ENCODE data around the gene GOLGA6B.
"Not testable (repeated sequence)": the region's sequence is repeated elsewhere in the genome, so short reads cannot be mapped to it uniquely, and the experiment has no call there.

GOLGA6B gene

DNA sequence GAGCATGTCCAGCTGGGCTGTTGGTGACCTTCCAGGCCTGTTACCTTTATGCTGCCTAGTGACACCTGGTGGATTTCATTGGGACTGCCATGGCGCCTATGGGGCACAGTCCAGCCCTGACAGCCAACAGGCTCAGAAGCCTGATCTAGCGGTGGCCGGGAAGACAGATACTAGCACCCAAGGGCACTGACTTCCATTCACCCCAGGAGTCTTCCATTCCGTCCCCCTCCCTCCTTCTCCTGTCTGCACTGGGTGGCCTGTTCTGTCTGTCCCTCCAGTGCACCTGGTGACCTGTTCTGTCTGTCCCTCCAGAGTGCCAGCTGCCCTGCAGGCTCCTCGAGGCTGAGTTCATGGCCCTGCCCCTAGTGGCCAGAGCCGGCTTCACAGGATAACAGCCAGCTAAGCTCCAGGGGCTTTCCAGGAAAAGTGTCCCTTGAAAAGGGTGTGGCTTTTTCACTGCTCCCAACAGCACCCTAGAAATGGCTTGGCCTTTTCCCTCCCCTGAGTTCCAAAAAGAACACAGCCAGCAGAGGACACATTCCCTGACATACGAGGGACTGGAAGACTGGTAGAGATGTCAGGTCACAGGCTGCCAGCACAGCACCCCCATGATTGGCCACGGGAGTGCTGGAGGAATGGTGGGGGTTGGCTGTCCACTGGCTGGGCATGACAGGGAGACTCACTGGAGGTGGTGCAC is 16.3 kb downstream of the GOLGA6B start:
- H3K27me3 ChIP-seq (replicated peaks; ENCODE audit: control insufficient read depth, insufficient read depth, low read length): peaks cover 23% of the 10 kb centered on the region
- not testable (repeated sequence) for H3K9ac ChIP-seq (ENCODE audit: low read length); H3K4me1 ChIP-seq (ENCODE audit: control insufficient read depth, insufficient read depth, low read length); H3K9me3 ChIP-seq (ENCODE audit: control insufficient read depth, low read length); H3K36me3 ChIP-seq (ENCODE audit: control insufficient read depth, insufficient read depth, low read length, severe bottlenecking)
- peak; percentile 72 for DNase-seq (ENCODE audit: low read depth)
- peak overlapping the region; percentile 56 for H3K4me3 ChIP-seq (ENCODE audit: low read length)

DNA sequence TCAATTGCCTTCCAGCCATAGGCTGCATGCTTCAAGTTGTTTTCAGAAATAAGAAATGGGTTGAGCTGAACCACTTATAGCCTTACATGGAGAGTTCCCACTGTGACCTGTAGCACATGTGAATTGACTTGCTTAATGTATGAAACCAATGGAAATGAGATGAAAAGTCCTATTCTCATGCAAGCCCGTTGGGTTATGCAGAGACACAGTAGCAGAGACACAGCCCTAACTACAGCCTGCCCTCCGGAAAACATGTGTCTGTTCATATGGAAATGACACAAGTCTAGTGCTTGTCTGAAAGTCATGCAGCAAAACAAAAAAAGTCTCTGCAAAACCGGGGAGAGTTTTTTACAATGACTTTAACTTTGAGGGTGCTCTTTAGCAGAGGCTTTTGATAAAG is 17.0 kb downstream of the GOLGA6B start:
- Histone ChIP-seq H3K4me1 (ENCODE audit: control insufficient read depth, insufficient read depth, low read length) (peaks cover 4% of the 10 kb centered on the region), H3K36me3 (ENCODE audit: control insufficient read depth, insufficient read depth, low read length, severe bottlenecking) (no peaks in the 10 kb centered on the region), H3K9ac (ENCODE audit: low read length) (no peak overlapping the region), H3K9me3 (ENCODE audit: control insufficient read depth, low read length) (no peaks in the 10 kb centered on the region), H3K27me3 (replicated peaks; ENCODE audit: control insufficient read depth, insufficient read depth, low read length) (peaks cover 23% of the 10 kb centered on the region), H3K4me3 (ENCODE audit: low read length) (no peak overlapping the region)
- DNase-seq (ENCODE audit: low read depth): no peak

DNA sequence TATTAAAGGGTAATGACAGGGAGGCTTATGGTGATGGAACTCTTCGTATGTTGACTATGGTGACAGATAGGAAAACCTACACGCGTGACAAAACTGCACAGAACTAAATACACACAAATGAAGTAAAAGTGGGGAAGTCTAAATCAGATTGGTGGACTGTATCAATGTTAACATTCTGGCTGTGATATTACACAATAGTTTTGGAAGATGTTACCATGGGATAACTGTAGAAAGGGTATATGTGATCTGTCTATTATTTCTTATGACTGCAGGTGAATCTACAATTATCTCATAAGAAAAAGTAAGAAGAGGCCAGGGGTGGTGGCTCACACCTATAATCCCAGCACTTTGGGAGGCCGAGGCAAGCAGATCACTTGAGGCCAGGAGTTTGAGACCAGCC is 22.3 kb downstream of the GOLGA6B start:
- Histone ChIP-seq H3K4me3 (ENCODE audit: low read length) (no peak overlapping the region), H3K9me3 (ENCODE audit: control insufficient read depth, low read length) (no peaks in the 10 kb centered on the region), H3K9ac (ENCODE audit: low read length) (no peak overlapping the region), H3K4me1 (ENCODE audit: control insufficient read depth, insufficient read depth, low read length) (no peaks in the 10 kb centered on the region), H3K36me3 (ENCODE audit: control insufficient read depth, insufficient read depth, low read length, severe bottlenecking) (no peaks in the 10 kb centered on the region), H3K27me3 (replicated peaks; ENCODE audit: control insufficient read depth, insufficient read depth, low read length) (peaks cover 40% of the 10 kb centered on the region)
- DNase-seq (ENCODE audit: low read depth): no peak

DNA sequence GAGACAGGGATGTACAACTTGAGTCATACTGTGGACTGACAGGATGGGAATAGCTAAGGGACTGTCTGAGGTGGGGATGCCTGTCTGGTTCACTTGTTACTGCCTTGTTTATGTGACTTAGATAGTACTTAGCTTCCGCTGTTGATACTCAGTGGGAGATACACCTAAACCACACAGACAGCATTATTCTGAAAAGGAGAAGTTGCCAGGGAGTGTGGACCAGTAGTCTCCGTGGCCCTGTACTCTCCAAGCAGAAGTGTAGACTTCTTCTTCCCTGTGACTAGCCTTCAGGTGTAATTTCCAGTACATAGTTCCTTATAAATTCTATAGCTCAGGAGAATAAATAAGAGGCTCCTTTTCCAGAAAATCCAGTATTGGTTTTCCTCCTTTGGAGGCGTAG is 26.4 kb downstream of the GOLGA6B start:
- no peak for DNase-seq (ENCODE audit: low read depth)

DNA sequence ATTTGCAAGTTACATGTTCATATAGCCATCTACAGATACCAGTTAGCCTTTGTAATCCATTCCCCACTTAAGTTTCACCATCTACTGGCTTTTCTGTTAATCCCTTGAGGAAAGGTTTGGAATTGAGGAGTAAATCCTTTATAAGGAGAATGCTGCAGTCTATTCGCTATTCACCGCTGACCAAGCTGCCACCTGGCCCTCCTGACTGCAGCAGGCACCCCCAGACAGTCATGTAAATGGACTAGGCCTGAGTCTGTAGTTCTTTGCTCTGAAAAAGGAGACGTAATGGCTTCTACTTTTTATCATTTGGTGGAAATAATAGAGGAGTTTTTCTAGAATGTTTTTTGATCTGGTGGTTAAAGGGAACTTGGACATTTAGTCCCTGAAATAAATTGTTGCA is 28.3 kb downstream of the GOLGA6B start:
- peaks cover 18% of the 10 kb centered on the region for H3K27me3 ChIP-seq (replicated peaks; ENCODE audit: control insufficient read depth, insufficient read depth, low read length)
- no peaks in the 10 kb centered on the region for H3K9me3 ChIP-seq (ENCODE audit: control insufficient read depth, low read length)
- H3K36me3 ChIP-seq (ENCODE audit: control insufficient read depth, insufficient read depth, low read length, severe bottlenecking): no peaks in the 10 kb centered on the region
- no peak overlapping the region for H3K4me3 ChIP-seq (ENCODE audit: low read length)
- DNase-seq (ENCODE audit: low read depth): no peak
- no peak overlapping the region for H3K9ac ChIP-seq (ENCODE audit: low read length)
- H3K4me1 ChIP-seq (ENCODE audit: control insufficient read depth, insufficient read depth, low read length): peaks cover 7% of the 10 kb centered on the region

More for the DNA sequence above, 26.4 kb downstream of the GOLGA6B start:
- Histone ChIP-seq H3K9me3 (ENCODE audit: control insufficient read depth, low read length) (no peaks in the 10 kb centered on the region), H3K27me3 (replicated peaks; ENCODE audit: control insufficient read depth, insufficient read depth, low read length) (peaks cover 25% of the 10 kb centered on the region), H3K4me3 (ENCODE audit: low read length) (no peak overlapping the region), H3K9ac (ENCODE audit: low read length) (no peak overlapping the region), H3K4me1 (ENCODE audit: control insufficient read depth, insufficient read depth, low read length) (peaks cover 7% of the 10 kb centered on the region), H3K36me3 (ENCODE audit: control insufficient read depth, insufficient read depth, low read length, severe bottlenecking) (no peaks in the 10 kb centered on the region)

DNA sequence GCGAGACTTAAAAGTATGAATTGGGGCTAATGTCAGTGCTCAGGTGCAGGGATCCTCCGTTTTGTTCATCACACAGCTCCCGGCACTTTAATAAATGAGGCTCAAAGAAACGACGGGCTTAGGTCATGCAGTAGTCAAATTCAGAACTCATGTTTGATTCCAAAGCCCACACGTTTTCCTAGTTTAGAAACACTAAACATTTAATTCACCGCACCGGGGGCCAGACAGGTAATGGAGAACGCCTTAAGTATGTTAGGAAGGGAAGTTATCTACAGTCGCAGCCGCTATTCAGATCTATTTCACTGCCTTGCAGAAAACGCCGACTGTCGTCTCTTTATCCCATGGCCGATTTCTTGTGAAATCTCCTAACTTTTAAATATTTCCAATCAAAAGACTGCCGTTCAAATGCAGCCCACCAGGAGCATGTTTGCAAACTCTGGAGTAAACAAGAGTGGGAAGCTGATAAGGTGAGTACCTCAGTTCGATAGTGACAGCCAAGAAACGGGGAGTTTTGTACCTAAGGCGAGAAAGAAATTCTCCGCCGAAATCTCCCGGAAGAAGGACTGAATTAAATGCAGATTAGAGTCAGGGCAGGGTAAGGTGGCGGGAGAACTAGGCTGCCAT is 30.9 kb downstream of the GOLGA6B start:
- Histone ChIP-seq H3K4me1 (ENCODE audit: control insufficient read depth, insufficient read depth, low read length) (peaks cover 7% of the 10 kb centered on the region), H3K9me3 (ENCODE audit: control insufficient read depth, low read length) (no peaks in the 10 kb centered on the region), H3K9ac (ENCODE audit: low read length) (peak overlapping the region; percentile 89), H3K4me3 (ENCODE audit: low read length) (peak overlapping the region; percentile 90), H3K27me3 (replicated peaks; ENCODE audit: control insufficient read depth, insufficient read depth, low read length) (peaks cover 2% of the 10 kb centered on the region), H3K36me3 (ENCODE audit: control insufficient read depth, insufficient read depth, low read length, severe bottlenecking) (no peaks in the 10 kb centered on the region)
- DNase-seq (ENCODE audit: low read depth): no peak

DNA sequence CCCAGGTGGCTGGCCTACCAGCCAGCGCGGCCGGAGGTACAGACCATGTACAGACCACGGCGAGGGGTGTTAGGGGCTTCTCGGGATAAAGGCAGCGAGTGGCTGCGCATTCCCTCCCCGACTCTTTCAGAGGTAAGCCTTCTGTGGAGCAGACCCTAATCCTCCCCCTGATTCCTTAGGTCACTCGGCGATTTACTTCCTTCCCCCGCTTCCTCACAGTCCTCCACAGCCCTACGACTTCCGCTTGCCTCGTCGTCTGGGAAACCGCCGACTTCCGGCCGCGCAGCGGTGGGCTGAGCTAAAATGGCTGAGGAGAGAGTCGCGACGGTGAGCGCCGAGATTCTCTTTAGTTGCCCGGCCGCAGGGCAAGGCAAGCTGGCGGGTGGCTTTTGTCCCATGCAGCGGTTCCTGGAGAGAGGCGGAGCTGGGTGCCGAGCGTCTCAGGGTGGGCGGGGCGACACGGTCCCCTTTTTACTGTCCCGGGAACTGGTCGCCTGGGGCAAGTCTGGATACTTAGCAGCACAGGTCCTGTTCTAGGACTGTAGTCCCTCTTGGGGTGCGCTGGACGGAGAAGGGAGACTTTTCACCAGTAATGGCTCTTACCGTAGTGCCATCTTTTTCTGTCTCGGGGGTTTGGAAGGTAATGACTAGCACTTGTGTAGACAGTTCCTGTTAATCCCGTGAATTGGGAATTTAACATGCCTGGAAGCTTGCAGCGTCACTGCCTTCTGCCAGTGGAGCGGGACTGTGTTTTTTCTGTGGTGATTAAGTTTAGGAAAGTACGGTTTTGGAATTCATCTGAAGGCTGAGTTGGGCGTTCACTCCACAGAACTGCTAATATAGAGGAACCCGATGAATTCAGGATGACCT is 31.7 kb downstream of the GOLGA6B start, which contains the start of the genes BBS4 and HIGD2B:
TSS of gene BBS4 (plus strand) at position 283 of the 870 bp plus-strand sequence. CDS start at position 304, 21 bp downstream.
TSS of gene HIGD2B (minus strand) at position 258 of the 870 bp plus-strand sequence. CDS start 9,808 bp downstream, outside the sequence.
- H3K4me1 ChIP-seq (ENCODE audit: control insufficient read depth, insufficient read depth, low read length): peaks cover 7% of the 10 kb centered on the region
- peak within 1 kb of the TSS; percentile 90 for H3K4me3 ChIP-seq (ENCODE audit: low read length)
- H3K9ac ChIP-seq (ENCODE audit: low read length): peak within 1 kb of the TSS; percentile 89
- H3K36me3 ChIP-seq (ENCODE audit: control insufficient read depth, insufficient read depth, low read length, severe bottlenecking): no peaks in the 10 kb centered on the region
- DNase-seq (ENCODE audit: low read depth): peak; percentile 93
- no peaks in the 10 kb centered on the region for H3K27me3 ChIP-seq (replicated peaks; ENCODE audit: control insufficient read depth, insufficient read depth, low read length)
- no peaks in the 10 kb centered on the region for H3K9me3 ChIP-seq (ENCODE audit: control insufficient read depth, low read length)

DNA sequence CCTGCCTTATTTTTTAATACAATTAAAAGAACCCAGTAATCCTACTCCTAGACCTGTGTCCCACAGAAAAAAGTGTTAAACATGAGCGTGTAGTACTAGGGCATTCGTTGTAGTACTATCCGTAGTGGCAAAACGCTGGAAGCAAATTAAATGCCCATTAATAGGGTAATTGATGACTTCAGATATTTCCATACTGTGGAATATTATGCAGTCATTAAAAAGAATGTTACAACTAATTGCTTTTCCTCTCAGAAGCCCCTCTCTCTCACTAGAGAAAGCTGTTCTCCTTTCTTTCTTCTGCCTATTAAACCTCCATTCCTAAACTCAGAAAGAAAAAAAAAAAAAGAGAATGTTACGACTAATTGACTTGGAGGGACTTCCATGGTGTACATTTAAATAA is 34.2 kb downstream of the GOLGA6B start:
- Histone ChIP-seq H3K4me1 (ENCODE audit: control insufficient read depth, insufficient read depth, low read length) (peaks cover 7% of the 10 kb centered on the region), H3K36me3 (ENCODE audit: control insufficient read depth, insufficient read depth, low read length, severe bottlenecking) (no peaks in the 10 kb centered on the region), H3K27me3 (replicated peaks; ENCODE audit: control insufficient read depth, insufficient read depth, low read length) (no peaks in the 10 kb centered on the region), H3K4me3 (ENCODE audit: low read length) (no peak overlapping the region), H3K9ac (ENCODE audit: low read length) (no peak overlapping the region), H3K9me3 (ENCODE audit: control insufficient read depth, low read length) (no peaks in the 10 kb centered on the region)
- no peak for DNase-seq (ENCODE audit: low read depth)

DNA sequence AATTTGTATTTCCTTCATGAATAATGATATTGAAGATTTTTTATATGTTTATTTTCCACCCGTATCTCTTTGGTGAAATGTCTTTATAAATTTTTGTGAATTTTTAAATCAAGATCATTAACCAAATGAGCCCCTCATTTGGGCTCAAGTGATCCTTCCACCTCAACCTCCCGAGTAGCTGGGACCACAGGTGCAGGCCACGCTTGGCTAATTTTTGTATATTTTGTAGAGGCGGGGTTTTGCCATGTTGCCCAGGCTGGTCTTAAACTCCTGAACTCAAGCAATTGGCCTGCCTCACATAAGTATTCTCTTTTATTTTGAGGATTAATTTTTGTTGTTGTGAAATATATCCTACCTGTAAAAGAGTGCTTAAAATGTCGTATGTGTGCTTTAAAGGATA is 36.4 kb downstream of the GOLGA6B start:
- H3K36me3 ChIP-seq (ENCODE audit: control insufficient read depth, insufficient read depth, low read length, severe bottlenecking): no peaks in the 10 kb centered on the region
- DNase-seq (ENCODE audit: low read depth): no peak
- H3K4me1 ChIP-seq (ENCODE audit: control insufficient read depth, insufficient read depth, low read length): no peaks in the 10 kb centered on the region
- H3K4me3 ChIP-seq (ENCODE audit: low read length): no peak overlapping the region
- H3K9me3 ChIP-seq (ENCODE audit: control insufficient read depth, low read length): no peaks in the 10 kb centered on the region
- H3K27me3 ChIP-seq (replicated peaks; ENCODE audit: control insufficient read depth, insufficient read depth, low read length): no peaks in the 10 kb centered on the region
- no peak overlapping the region for H3K9ac ChIP-seq (ENCODE audit: low read length)

DNA sequence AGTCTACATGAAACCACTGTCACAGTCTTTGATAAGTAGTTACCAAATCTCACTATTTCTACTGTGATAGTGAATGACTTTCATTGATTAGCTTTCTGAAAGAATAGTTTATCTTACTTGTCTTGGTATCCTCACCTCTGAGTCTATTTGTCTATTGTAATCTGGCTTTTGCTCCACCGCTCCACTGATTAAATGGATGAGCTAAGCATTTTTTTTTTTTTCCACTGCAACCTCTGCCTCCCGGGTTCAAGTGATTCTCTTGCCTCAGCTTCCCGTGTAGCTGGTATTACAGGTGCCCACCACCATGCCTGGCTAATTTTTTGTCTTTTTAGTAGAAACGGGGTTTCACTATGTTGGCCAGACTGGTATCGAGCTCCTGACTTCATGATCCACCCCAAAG is 44.4 kb downstream of the GOLGA6B start:
- H3K9me3 ChIP-seq (ENCODE audit: control insufficient read depth, low read length): no peaks in the 10 kb centered on the region
- no peaks in the 10 kb centered on the region for H3K36me3 ChIP-seq (ENCODE audit: control insufficient read depth, insufficient read depth, low read length, severe bottlenecking)
- H3K9ac ChIP-seq (ENCODE audit: low read length): no peak overlapping the region
- H3K4me3 ChIP-seq (ENCODE audit: low read length): no peak overlapping the region
- DNase-seq (ENCODE audit: low read depth): no peak
- H3K4me1 ChIP-seq (ENCODE audit: control insufficient read depth, insufficient read depth, low read length): no peaks in the 10 kb centered on the region
- no peaks in the 10 kb centered on the region for H3K27me3 ChIP-seq (replicated peaks; ENCODE audit: control insufficient read depth, insufficient read depth, low read length)

DNA sequence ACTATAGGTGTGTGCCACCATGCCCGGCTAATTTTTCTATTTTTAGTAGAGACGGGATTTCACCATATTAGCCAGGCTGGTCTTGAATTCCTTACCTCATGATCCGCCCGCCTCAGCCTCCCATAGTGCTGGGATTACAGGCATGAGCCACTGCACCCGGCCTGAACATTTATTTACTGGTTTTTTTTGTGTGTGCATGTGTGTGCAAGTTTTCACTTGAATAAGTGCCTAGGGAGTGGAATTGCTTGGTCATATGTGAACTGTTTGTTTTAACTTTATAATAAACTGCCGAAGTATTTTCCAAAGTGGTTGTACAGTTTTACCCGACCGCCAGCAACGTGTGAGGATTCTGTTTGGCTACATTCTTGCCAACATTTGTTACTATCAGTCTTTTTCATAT is 45.6 kb downstream of the GOLGA6B start:
- Histone ChIP-seq H3K9me3 (ENCODE audit: control insufficient read depth, low read length) (no peaks in the 10 kb centered on the region), H3K27me3 (replicated peaks; ENCODE audit: control insufficient read depth, insufficient read depth, low read length) (no peaks in the 10 kb centered on the region), H3K4me1 (ENCODE audit: control insufficient read depth, insufficient read depth, low read length) (no peaks in the 10 kb centered on the region), H3K4me3 (ENCODE audit: low read length) (no peak overlapping the region), H3K36me3 (ENCODE audit: control insufficient read depth, insufficient read depth, low read length, severe bottlenecking) (no peaks in the 10 kb centered on the region), H3K9ac (ENCODE audit: low read length) (no peak overlapping the region)
- DNase-seq (ENCODE audit: low read depth): no peak

Data from adipocyte (in vitro differentiated cells).